ENCODE results near the gene RBM34.

GRCh38 chr1:235098991-235099390 lies 62.1 kb downstream of the RBM34 start:
- no peak for TF ChIP-seq CTCF (IDR thresholded peaks at IDR 0.05)
- no peak for TF ChIP-seq POLR2AphosphoS5 (IDR thresholded peaks at IDR 0.05)
- TF ChIP-seq POLR2A (IDR thresholded peaks at IDR 0.05): no peak
- TF ChIP-seq EP300 (IDR thresholded peaks at IDR 0.05): no peak

Data from gastroesophageal sphincter (tissue), 3 donors.